Parathyroid adenoma (tissue), 2 donors: Measurements from ENCODE around the gene TGFBR3.

Experiments
- H2AFZ ChIP-seq: fragments of 300-600 bp; sonication (generic); one replicate; pipeline ENCODE4 v1.7.0; 2017; ENCODE audit warnings: antibody characterized with exemption, mild to moderate bottlenecking
- H3K27ac ChIP-seq: fragments of 300-600 bp; sonication (generic); one replicate; pipeline ENCODE4 v1.7.0; 2017
- H3K27me3 ChIP-seq: fragments of 300-600 bp; sonication (generic); one replicate; pipeline ENCODE4 v1.7.0; 2017; ENCODE audit warnings: low read length; ENCODE audit not compliant: control insufficient read depth, insufficient read depth
- H3K36me3 ChIP-seq: fragments of 300-600 bp; sonication (generic); one replicate; pipeline ENCODE4 v1.7.0; 2017; ENCODE audit warnings: low read length; ENCODE audit not compliant: control insufficient read depth, insufficient read depth
- H3K4me1 ChIP-seq: fragments of 300-600 bp; sonication (generic); one replicate; pipeline ENCODE4 v1.7.0; 2017; ENCODE audit warnings: control low read depth
- H3K4me2 ChIP-seq: fragments of 300-600 bp; sonication (generic); one replicate; pipeline ENCODE4 v1.7.0; 2017; ENCODE audit warnings: low read length
- H3K4me3 ChIP-seq: fragments of 300-600 bp; sonication (generic); one replicate; pipeline ENCODE4 v1.7.0; 2017; ENCODE audit warnings: low read depth, low read length
- H3K79me2 ChIP-seq: fragments of 300-600 bp; sonication (generic); one replicate; pipeline ENCODE4 v1.7.0; 2017; ENCODE audit warnings: control low read depth
- H3K9ac ChIP-seq: fragments of 300-600 bp; sonication (generic); one replicate; pipeline ENCODE4 v1.7.0; 2017; ENCODE audit warnings: mild to moderate bottlenecking
- H3K9me3 ChIP-seq: fragments of 300-600 bp; sonication (generic); one replicate; pipeline ENCODE4 v1.7.0; 2017; ENCODE audit warnings: low read length; ENCODE audit not compliant: control insufficient read depth
- TF ChIP-seq, protein P1 (sequence below): fragments of 300-600 bp; sonication (generic); IDR thresholded peaks from one replicate; pipeline ENCODE4 v1.7.0; 2017; ENCODE audit warnings: antibody characterized with exemption, mild to moderate bottlenecking
- donor health status: primary hyperparathyroidism.

TGFBR3 gene

DNA sequence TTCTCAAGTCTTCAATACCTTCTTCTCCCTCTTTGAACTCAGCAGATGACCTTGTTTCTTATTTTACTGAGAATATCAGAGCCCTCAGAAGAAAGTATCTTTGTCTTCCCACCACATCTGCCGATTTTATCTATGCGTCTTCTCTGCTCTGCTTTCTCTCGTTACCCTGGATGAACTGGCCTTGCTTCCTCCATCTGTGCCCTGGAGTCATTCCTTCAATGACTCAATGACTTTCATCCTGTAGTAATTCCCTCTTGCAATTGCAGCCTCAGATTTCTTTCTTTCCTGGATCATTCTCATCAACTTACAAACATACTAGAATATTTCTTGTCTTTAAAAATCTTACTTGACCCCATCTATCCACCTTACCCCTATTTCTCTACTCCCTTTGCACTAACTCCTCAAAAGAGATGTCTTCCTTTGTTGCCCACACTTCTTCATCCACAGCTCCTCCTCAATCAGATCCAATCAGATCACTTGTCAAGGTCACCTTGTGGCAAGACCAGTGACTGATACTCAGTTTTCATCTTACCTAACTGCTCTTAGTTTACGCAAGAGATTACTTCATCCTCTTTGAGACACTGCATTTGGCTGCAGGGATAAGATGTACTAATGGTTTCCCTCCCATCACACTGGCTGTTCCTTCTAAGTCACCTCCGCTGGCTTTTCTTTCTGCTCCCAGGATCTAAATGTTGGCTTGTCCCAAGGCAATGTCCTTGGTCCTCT lies 8.2 kb upstream of the TGFBR3 start:
- no peaks in the 10 kb centered on the region for H3K4me1 ChIP-seq
- H3K27ac ChIP-seq: no peak overlapping the region
- TF ChIP-seq, protein P1, sequence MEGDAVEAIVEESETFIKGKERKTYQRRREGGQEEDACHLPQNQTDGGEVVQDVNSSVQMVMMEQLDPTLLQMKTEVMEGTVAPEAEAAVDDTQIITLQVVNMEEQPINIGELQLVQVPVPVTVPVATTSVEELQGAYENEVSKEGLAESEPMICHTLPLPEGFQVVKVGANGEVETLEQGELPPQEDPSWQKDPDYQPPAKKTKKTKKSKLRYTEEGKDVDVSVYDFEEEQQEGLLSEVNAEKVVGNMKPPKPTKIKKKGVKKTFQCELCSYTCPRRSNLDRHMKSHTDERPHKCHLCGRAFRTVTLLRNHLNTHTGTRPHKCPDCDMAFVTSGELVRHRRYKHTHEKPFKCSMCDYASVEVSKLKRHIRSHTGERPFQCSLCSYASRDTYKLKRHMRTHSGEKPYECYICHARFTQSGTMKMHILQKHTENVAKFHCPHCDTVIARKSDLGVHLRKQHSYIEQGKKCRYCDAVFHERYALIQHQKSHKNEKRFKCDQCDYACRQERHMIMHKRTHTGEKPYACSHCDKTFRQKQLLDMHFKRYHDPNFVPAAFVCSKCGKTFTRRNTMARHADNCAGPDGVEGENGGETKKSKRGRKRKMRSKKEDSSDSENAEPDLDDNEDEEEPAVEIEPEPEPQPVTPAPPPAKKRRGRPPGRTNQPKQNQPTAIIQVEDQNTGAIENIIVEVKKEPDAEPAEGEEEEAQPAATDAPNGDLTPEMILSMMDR: no peak
- H3K79me2 ChIP-seq: no peaks in the 10 kb centered on the region
- H3K4me3 ChIP-seq: no peak overlapping the region
- no peak overlapping the region for H3K9ac ChIP-seq
- H3K9me3 ChIP-seq: no peaks in the 10 kb centered on the region
- H3K36me3 ChIP-seq: no peaks in the 10 kb centered on the region
- H2AFZ ChIP-seq: no peak overlapping the region
- H3K27me3 ChIP-seq: no peaks in the 10 kb centered on the region
- no peak overlapping the region for H3K4me2 ChIP-seq

DNA sequence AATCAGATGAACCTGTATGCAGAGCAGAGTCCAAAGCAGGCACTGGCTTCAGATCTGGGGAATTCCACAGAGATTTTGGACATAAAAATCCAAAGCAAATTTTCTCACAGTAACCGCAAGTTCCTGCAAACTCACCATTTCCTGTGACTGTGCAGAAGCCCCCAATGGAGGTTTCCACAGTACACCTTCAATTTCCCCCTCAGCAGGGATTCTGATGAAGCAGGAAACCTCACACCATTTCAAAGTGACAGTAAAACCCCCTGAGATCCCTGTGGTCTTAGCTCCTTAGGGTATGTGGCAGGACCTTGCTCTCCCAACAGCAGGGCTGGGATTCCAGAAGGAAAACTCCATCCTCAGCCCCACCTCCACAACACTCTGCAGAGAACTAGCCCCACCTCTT lies 6.0 kb upstream of the TGFBR3 start:
- H3K9me3 ChIP-seq: no peaks in the 10 kb centered on the region
- H3K9ac ChIP-seq: no peak overlapping the region
- H3K36me3 ChIP-seq: no peaks in the 10 kb centered on the region
- no peaks in the 10 kb centered on the region for H3K4me1 ChIP-seq
- no peaks in the 10 kb centered on the region for H3K79me2 ChIP-seq
- no peak overlapping the region for H2AFZ ChIP-seq
- H3K4me3 ChIP-seq: no peak overlapping the region
- H3K27me3 ChIP-seq: no peaks in the 10 kb centered on the region
- TF ChIP-seq, protein P1: no peak
- H3K27ac ChIP-seq: no peak overlapping the region
- H3K4me2 ChIP-seq: no peak overlapping the region

DNA sequence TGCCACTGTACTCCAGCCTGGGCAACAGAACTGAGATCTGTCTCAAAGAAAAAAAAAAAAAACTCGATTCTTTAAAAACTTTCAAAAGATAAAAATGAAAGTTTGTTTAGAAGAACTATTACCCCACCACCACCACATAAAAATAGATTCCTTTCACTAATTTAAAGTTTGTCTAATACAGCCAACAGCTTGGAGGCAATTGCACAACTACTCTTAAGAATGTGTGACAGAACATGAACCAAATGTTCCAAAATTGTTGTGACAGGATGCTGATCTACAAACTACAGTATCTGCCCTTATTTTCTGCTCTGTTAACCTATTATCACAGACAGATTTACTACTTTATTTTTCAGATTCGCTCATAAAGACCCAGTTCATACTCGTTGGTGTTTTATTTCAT lies 5.5 kb upstream of the TGFBR3 start:
- no peak overlapping the region for H3K4me3 ChIP-seq
- no peaks in the 10 kb centered on the region for H3K79me2 ChIP-seq
- H3K9me3 ChIP-seq: no peaks in the 10 kb centered on the region
- H3K4me2 ChIP-seq: no peak overlapping the region
- no peak overlapping the region for H2AFZ ChIP-seq
- TF ChIP-seq, protein P1: no peak
- H3K4me1 ChIP-seq: no peaks in the 10 kb centered on the region
- no peak overlapping the region for H3K9ac ChIP-seq
- H3K36me3 ChIP-seq: no peaks in the 10 kb centered on the region
- no peaks in the 10 kb centered on the region for H3K27me3 ChIP-seq
- no peak overlapping the region for H3K27ac ChIP-seq

DNA sequence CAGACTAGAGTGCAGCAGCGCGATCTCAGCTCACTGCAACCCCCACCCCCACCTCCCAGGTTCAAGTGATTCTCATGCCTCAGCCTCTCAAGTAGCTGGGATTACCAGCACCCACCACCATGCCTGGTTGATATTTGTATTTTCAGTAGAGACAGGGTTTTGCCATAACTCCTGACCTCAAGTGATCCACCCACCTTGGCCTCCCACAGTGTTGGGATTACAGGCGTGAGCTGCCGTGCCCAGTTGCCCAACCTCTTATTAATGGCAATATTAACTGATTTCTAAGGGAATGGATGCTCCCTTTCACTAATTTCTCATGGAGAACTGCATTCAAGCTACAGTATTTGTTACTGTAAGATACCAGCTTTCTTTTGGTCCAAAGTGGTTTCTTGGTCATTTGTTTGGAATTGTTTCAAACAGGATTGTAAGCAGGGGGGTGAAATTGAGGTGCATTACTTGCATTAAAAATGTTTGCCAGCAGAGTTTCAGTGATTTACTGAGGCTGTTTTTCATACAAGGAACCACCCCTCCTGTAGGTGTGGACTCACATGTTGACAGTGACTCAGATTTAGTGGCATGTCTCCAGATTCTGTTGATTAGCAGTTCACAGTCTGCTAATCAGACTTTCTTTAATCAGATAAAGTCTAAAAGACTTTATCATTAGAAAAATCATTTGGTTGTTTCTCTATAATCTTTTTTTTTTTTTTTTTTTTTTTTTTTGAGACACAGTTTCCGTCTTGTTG lies 3.9 kb upstream of the TGFBR3 start:
- H3K27me3 ChIP-seq: no peaks in the 10 kb centered on the region
- no peaks in the 10 kb centered on the region for H3K36me3 ChIP-seq
- H3K4me1 ChIP-seq: no peaks in the 10 kb centered on the region
- H3K9me3 ChIP-seq: no peaks in the 10 kb centered on the region
- no peaks in the 10 kb centered on the region for H3K79me2 ChIP-seq
- H2AFZ ChIP-seq: no peak overlapping the region
- H3K4me3 ChIP-seq: no peak overlapping the region
- no peak overlapping the region for H3K4me2 ChIP-seq
- TF ChIP-seq, protein P1: no peak
- no peak overlapping the region for H3K27ac ChIP-seq
- no peak overlapping the region for H3K9ac ChIP-seq
